ENCODE data around the gene PICALM. TPM values are rescaled to one million over a fixed set of nuclear protein-coding genes. Genes with fewer than 3 reads are reported as not detected.

Gene PICALM
- total and polyA plus RNA-seq, 12 donors: 33.9 to 217 (median 116) TPM

GRCh38 chr11:86011175-86011574 is 57.7 kb downstream of the PICALM start:
- H3K27me3 ChIP-seq: no peaks in the 10 kb centered on the region
- H3K36me3 ChIP-seq (replicated peaks in 1 of 2): peaks cover 0 to 24% of the 10 kb centered on the region in 2 donors

DNA sequence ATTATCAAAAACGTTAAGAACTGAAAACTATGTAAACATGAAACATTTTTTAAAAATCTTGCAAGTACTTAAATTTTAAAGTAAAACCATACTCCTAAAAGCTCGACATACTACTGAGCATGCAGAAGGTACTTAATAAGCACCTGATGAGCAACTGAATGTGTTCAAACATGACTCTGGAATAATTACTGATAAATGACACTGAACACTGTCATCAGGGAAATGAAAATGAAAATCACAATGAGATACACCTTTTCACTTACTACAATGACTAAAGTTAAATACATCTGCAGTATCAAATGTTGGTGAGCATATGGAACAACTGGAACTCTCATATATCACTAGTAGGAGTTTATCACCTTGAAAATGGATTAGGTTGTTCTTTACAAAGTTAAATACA is 65.2 kb downstream of the PICALM start:
- Histone ChIP-seq H3K4me3 (no peak overlapping the region), H3K9me3 (replicated peaks in 1 of 3) (no peaks in the 10 kb centered on the region), H3K36me3 (replicated peaks in 1 of 2) (peaks cover 0 to 86% of the 10 kb centered on the region in 2 donors), H3K4me1 (replicated peaks in 1 of 2) (no peaks in the 10 kb centered on the region), H3K27me3 (no peaks in the 10 kb centered on the region), H3K27ac (no peak overlapping the region)
- no peak for DNase-seq
- TF ChIP-seq POLR2A (IDR thresholded peaks at IDR 0.05): no peak
- TF ChIP-seq, protein P1, sequence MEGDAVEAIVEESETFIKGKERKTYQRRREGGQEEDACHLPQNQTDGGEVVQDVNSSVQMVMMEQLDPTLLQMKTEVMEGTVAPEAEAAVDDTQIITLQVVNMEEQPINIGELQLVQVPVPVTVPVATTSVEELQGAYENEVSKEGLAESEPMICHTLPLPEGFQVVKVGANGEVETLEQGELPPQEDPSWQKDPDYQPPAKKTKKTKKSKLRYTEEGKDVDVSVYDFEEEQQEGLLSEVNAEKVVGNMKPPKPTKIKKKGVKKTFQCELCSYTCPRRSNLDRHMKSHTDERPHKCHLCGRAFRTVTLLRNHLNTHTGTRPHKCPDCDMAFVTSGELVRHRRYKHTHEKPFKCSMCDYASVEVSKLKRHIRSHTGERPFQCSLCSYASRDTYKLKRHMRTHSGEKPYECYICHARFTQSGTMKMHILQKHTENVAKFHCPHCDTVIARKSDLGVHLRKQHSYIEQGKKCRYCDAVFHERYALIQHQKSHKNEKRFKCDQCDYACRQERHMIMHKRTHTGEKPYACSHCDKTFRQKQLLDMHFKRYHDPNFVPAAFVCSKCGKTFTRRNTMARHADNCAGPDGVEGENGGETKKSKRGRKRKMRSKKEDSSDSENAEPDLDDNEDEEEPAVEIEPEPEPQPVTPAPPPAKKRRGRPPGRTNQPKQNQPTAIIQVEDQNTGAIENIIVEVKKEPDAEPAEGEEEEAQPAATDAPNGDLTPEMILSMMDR (IDR thresholded peaks at IDR 0.05): no peak
- intact Hi-C loops (cut with DNase I): no loop called here
- WGBS, 4 donors: 60 to 72% (median 65%) methylated on average over 2 of the region's 2 CpGs

More at GRCh38 chr11:86011175-86011574, 57.7 kb downstream of the PICALM start:
- intact Hi-C loops (cut with DNase I): no loop called here
- DNase-seq: no peak
- TF ChIP-seq, protein P1 (IDR thresholded peaks at IDR 0.05): no peak
- TF ChIP-seq POLR2A (IDR thresholded peaks at IDR 0.05): no peak
- Histone ChIP-seq H3K4me1 (replicated peaks in 1 of 2) (peaks cover 7 to 13% of the 10 kb centered on the region in 2 donors), H3K27ac (no peak overlapping the region), H3K4me3 (no peak overlapping the region), H3K9me3 (replicated peaks in 1 of 3) (no peaks in the 10 kb centered on the region)
- 86 to 96% (median 94%) methylated on average over 1 of the region's 1 CpG for WGBS, 4 donors

DNA sequence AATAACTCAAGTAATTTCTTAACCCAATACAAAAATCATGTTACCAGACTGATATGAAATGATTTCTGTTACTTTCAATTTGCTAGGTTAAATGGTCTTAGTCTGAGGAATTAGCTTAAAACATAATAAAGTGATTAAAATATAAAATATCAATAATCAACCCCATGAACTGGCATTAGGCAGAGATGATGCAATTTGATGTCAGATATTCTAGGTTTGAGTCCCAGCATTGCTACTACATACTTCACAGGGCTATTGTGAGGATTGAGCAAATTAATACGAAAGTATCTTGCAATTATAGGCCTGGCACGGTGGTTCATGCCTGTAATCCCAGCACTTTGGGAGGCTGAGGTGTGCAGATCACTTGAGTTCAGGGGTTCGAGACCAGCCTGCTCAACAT is 66.5 kb downstream of the PICALM start:
- no peaks in the 10 kb centered on the region for H3K9me3 ChIP-seq (replicated peaks in 1 of 3)
- H3K4me1 ChIP-seq (replicated peaks in 1 of 2): no peaks in the 10 kb centered on the region
- intact Hi-C loops (cut with DNase I): no loop called here
- DNase-seq: no peak
- H3K27ac ChIP-seq: no peak overlapping the region
- no peak for TF ChIP-seq POLR2A (IDR thresholded peaks at IDR 0.05)
- TF ChIP-seq, protein P1 (IDR thresholded peaks at IDR 0.05): no peak
- H3K4me3 ChIP-seq: no peak overlapping the region
- peaks cover 0 to 83% of the 10 kb centered on the region in 2 donors for H3K36me3 ChIP-seq (replicated peaks in 1 of 2)
- H3K27me3 ChIP-seq: no peaks in the 10 kb centered on the region
- 89 to 97% (median 94%) methylated on average over 3 of the region's 3 CpGs for WGBS, 4 donors

DNA sequence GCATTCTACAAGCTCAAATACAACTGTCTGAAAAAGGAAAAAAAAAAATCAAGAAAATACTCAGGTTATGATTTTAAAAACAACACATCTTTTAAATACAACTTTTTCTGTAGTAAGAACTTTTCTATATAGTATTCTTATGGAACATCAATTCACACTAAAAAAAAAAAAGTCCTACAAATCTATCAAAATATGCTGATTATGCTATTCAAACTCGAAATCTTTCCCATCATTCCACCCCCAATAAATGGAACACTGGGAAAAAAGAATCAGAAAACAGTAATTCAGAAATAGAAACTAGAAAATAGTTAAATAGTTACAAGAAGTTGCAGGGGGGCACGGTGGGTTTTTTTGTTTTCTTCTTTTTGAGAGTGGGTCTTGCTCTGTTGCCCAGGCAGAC is 77.4 kb downstream of the PICALM start:
- Histone ChIP-seq H3K4me3 (no peak overlapping the region), H3K27me3 (no peaks in the 10 kb centered on the region), H3K36me3 (replicated peaks in 1 of 2) (peaks cover 0 to 9% of the 10 kb centered on the region in 2 donors), H3K9me3 (replicated peaks in 1 of 3) (no peaks in the 10 kb centered on the region), H3K27ac (no peak overlapping the region), H3K4me1 (replicated peaks in 1 of 2) (peaks cover 7 to 16% of the 10 kb centered on the region in 2 donors)
- 93 to 98% (median 96%) methylated on average over 2 of the region's 2 CpGs for WGBS, 4 donors
- intact Hi-C loops (cut with DNase I): no loop called here
- TF ChIP-seq, protein P1 (IDR thresholded peaks at IDR 0.05): no peak
- no peak for TF ChIP-seq POLR2A (IDR thresholded peaks at IDR 0.05)
- no peak for DNase-seq

Data from adrenal gland (tissue), 12 donors.